Ishikawa (cell line): ENCODE data around the gene NPAT.

Experiments used
- CREB1 ChIP-seq: IDR thresholded peaks from 2 replicates; pipeline ENCODE4 v1.6.1; 2012; ENCODE audit warnings: low read depth
- EP300 ChIP-seq: IDR thresholded peaks from 2 replicates; pipeline ENCODE4 v1.6.1; 2012; ENCODE audit warnings: borderline replicate concordance

DNA sequence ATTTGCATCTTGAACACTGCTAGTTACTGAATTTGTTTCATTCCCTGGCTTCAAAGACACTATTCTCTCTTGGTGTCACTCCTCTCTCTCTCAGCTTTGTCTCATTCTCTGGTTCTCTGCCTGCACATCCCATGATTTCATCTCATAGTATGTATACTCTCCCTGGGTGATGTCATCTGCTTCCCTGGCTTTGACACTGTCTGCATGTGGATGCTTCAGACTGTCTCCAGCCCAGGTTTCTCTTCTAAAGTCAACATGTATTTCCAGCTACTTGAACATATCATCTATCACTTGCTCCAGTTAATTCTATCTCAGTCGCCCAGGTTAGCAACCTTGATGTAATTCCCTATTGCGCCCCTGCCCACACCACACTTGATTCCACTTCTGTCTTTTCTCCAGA, 110.4 kb downstream of the NPAT start:
- TF ChIP-seq EP300, result no peak
- TF ChIP-seq CREB1, result no peak
